AG08395 (cell line): Measurements from ENCODE around the gene IGSF8.
"Not testable (repeated sequence)": the region's sequence is repeated elsewhere in the genome, so short reads cannot be mapped to it uniquely, and the experiment has no call there.

Experiments
- DNase-seq: peaks from one replicate; pipeline ENCODE4 v3.0.0; 2012; ENCODE audit warnings: mixed read lengths, low spot score

IGSF8 gene

GRCh38 chr1:160127381-160127780, 29.0 kb upstream of the IGSF8 start:
- DNase-seq, result no peak

GRCh38 chr1:160126342-160126741, 27.9 kb upstream of the IGSF8 start:
- DNase-seq, result not testable (repeated sequence)

DNA sequence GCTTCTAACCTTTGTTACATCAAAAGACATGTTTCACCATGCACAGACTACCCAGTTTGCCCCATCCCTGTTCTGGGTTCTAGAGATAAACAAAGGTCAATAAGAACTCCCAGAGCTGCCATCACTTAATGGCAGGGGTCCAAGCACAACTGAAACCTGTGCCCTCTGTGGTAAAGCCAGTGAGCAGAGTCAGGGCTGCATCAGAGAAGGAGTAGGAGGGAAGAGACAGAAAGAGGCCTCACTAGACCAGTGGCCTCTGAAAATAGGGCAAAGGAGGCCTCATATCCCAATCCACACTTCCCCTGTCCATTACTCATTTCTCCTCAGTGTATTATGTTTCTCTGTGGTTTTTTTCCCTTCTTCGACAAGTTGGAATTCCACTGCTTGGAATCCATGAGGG, 27.3 kb upstream of the IGSF8 start:
- DNase-seq, result no peak

- DNase-seq, result peak; percentile 90
Measured at GRCh38 chr1:160124705-160125478, 26.5 kb upstream of the IGSF8 start.

DNA sequence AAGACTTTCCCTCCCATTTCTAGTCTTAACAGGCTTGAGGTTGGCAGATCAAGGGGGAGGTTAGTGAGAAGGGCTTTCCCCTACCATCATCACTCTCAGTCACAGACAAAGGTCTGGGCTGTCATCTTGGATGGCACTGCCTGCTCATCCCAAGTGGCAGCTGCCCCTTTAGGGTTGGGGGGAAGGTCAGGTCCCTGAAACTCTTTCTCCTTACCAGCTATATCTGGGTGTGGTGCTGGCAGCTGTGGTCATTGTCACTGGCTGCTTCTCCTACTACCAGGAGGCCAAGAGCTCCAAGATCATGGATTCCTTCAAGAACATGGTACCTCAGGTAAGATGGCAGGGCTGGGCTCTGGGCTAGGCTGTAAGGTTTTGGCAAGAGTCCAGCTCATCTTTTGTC, 25.3 kb upstream of the IGSF8 start:
- no peak for DNase-seq

DNA sequence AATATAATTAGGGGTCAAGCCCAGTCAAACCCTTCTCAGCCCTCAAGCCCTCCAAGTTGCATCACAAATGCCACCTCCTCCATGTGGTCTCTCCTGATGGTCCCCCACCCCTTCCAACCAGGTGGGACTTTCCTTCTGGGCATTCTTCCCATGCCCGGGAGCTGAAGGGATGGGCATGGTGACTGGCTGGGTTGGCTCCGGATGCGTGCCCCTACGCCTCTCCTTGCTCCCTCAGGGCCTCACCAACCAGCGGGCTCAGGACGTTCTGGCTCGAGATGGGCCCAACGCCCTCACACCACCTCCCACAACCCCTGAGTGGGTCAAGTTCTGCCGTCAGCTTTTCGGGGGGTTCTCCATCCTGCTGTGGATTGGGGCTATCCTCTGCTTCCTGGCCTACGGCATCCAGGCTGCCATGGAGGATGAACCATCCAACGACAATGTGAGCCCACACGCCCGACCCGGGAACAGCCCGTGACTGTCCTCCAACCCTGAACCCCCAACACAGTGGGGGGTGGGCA, 24.6 kb upstream of the IGSF8 start:
- DNase-seq, result no peak

DNA sequence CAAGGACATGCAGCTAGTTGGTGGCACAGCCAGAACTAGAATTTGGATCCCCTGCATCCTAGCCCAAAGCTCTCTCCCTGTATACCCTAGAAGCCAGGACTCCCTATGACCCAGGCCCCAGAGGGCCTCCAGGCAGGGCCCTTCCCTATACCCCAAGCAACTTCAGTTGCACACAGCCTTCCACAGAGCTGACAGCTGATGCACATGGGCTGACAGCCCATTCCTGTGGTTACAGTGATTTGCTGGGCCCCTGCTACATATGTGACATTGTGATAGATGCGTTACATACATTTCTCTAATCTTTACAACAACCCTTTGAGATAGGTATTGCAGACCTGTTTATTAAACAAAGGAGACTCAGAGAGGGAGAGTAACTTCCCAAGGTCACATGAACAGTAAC, 23.0 kb upstream of the IGSF8 start:
- DNase-seq, result no peak

DNA sequence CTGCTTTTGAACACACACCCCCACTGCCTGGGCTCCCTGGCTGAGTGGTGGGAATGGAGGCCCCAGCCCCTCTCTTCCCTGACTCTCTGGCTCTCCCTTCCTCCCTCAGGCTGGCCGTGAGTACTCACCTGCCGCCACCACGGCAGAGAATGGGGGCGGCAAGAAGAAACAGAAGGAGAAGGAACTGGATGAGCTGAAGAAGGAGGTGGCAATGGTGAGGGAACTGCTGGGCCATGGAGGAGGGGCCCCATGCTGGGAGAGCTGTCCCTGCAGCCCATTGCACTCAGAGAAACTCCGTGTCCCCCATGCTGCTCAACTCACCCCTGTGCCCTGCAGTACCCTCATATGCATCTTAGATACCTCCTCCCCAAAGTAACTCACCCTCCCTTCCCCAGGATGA, 22.4 kb upstream of the IGSF8 start:
- no peak for DNase-seq

- DNase-seq, result no peak
Measured at GRCh38 chr1:160118928-160119327, 20.5 kb upstream of the IGSF8 start.

DNA sequence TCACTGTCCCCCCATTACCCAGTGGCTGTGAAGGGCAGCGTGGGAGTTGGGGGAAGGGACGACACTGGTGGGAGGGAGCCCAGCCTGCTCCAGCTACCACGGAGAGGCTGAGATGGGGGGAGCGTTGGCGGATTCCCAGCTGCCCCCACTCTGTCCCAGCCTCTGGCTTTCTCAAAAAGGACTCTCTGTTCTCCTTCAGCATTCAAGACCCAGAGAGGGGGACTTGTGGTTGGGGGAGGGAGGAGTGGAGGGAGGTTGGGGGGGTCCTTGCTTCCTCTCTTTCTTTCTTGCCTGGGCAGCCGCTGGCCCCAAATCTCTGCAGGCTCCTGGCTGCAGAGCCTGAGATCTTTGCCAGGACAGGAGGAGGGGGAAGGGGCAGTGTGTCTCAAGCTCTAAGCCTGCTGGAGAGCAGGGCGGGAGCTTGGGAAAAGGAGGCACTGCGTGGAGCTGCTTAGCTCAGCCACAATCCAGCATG, 19.3 kb upstream of the IGSF8 start:
- peak; percentile 50 for DNase-seq

GRCh38 chr1:160117300-160117699, 18.9 kb upstream of the IGSF8 start:
- no peak for DNase-seq

DNA sequence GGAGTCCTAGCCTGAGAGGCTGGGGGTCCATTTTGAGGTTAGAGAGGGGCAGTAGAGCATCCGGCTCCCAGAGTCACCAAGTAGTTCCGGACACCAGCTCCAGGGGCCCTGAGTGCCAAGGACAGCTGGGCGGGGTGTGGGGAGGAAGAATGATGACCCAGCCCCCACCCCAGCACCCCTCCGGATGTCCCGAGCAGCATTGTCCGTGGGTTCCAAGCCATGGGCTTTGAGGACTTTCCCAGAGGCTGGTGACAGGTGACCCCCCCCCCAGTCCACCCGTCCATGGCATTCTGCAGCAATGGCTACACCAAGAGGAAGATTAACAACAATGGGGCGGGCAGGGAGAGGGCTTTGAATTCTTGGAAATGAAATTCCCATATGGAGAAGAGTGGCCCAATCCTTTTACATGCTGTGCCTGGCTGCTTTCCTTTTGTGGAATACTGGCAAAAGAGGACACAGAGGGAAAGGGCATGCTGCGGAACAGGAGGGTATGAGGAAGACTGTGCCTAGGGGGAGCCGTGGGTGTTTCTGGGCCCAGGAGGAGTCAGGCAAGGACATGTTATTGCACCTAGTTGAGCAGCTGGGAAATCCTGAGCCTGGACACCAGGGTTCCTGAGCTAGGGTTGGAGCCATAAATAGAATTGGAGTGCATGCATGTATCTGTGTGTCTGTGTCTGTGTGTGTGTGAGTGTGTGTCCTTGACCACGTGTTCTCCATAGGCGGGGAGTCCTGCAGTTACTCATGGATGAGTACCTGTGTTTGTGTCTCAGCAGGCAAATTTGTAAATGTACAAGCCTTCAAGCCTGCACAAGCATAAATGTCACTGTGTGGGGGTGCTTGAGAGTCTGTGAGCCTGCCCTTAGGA, 18.1 kb upstream of the IGSF8 start:
- no peak for DNase-seq

GRCh38 chr1:160115545-160116282, 17.3 kb upstream of the IGSF8 start, which contains the start of gene ATP1A2:
Gene ATP1A2 (plus strand): TSS chr1:160115759. CDS start chr1:160115862, 103 bp downstream.
- no peak for DNase-seq

DNA sequence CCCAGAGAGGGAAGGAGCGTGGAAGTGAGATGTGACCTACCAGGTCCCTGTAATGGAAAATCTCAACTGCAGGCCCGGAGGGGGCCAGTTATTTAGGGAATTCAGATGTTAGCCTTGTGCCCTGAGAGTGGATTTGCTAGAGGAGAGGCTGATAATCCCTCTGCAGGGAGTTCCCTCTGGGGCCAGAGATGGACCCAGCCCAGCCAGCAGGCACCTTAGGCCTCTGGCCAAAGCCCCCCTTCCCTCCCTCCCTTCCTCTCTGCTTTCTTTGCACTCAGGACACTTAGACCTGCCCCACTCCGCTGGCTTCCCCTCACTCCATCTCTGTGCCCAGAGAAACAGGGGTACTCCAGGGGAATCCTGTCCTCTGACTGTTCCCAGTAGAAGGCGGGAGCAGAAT, 15.7 kb upstream of the IGSF8 start:
- no peak for DNase-seq

GRCh38 chr1:160113407-160113806, 15.0 kb upstream of the IGSF8 start:
- DNase-seq, result no peak

DNA sequence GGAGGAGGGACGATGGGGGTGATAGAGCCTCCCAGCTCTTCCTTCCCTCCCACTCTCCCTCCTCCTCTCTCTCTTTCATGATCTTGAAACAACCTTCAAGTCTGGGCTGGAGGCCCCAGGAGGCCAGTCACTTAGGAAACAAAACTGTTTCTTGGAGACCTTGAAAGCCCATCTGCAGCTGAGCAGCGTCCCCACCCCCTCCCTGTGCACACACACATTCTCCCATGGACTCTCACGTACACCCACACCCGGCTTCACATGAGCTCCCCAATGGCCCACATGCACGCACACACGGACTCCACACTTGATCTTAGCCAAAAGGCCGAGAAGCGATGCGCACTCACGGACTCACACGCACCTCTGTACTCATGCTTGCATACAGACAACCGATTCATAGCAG, 13.9 kb upstream of the IGSF8 start:
- DNase-seq, result no peak

- DNase-seq, result not testable (repeated sequence)
Measured at GRCh38 chr1:160111462-160111861, 13.0 kb upstream of the IGSF8 start.

GRCh38 chr1:160109686-160110085, 11.3 kb upstream of the IGSF8 start:
- no peak for DNase-seq

DNA sequence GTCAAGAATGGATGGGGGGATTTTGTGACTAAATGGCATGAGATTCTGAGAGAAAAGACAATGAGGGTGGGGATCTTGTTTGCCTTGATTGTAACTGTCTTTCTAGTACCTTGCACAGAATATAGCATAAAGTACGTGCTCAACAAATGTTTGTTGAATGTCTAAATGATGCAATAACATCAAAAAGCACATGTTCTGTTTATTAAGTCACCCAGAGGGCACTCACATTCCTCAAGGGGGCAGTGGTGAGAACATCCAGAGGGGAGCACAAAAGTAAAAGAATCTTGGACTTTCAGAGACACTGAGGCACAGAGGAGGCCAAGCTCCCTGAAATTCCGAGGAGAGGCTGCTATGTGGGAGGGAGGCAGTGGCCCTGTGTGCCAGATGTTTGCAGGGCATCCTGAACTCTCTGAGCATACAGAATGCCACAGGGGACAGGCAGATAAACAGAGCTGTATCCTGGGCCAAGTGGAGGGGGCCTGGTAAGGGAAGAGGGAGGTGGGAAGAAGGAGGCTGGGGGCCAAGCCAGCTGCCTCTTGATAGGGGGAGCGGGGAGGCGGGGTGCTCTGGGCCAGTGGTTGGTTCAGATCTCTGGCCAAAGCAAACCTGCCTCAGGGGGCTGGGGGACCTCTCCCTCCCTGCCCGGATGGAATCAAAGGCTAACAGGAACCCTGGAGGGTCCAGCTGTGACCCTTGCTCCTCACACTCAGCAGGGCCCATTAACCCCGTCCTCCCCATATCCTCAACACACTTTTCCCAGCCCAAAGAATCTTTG, 10.7 kb upstream of the IGSF8 start:
- peak; percentile 67 for DNase-seq

DNA sequence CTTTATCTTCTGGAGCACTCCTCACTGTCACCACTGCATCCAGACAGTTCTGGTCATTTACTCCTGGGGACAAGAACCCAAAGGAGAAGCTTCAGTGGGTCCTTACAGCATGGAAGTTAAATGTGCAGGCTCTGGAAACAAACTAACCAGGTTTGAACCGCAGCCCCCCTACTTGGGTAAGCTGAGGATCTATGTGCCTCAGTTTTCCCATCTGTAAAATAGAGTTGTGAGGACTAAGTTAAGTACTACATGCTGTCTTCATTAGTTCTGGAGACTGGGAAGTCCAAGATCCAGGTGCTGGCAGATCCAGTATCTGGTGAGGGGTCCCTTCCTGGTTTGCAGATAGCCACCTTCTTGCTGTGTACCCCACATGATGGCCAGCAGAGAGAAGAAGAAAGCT, 9.1 kb upstream of the IGSF8 start:
- no peak for DNase-seq

- DNase-seq, result no peak
Measured at GRCh38 chr1:160105155-160105554, 6.7 kb upstream of the IGSF8 start.
